Esophagus muscularis mucosa (tissue), 4 donors: Measurements from ENCODE around the gene SIGLEC5. TPM values are rescaled to one million over a fixed set of nuclear protein-coding genes. Genes with fewer than 3 reads are reported as not detected.
A peak's percentile ranks its signal among the peaks of the same experiment; 100 is the strongest.
"Not testable (repeated sequence)": the region's sequence is repeated elsewhere in the genome, so short reads cannot be mapped to it uniquely, and the experiment has no call there.

ENCODE experiments used
- DNase-seq: peaks from one replicate; pipeline ENCODE4 v3.0.0-alpha.2; 2017; ENCODE audit errors: extremely low spot score
- H3K27ac ChIP-seq, 4 donors: fragments of 200-600 bp; sonication (generic); replicated peaks in 1 of 4; 1 replicate in 3 of 4; 2 replicates in 1 of 4; pipeline ENCODE4 v1.5.1; 2016 to 2019; ENCODE audit warnings: mild to moderate bottlenecking in 1 of 4
- H3K27me3 ChIP-seq, 4 donors: fragments of 200-600 bp; sonication (generic); one replicate each; pipeline versions ENCODE4 v1.5.1 to v1.6.0; 2016 to 2019
- H3K36me3 ChIP-seq, 4 donors: fragments of 200-600 bp; sonication (generic); one replicate each; pipeline ENCODE4 v1.5.1; 2016 to 2019
- H3K4me1 ChIP-seq, 4 donors: fragments of 200-600 bp; sonication (generic); one replicate each; pipeline ENCODE4 v1.5.1; 2016 to 2019
- H3K4me3 ChIP-seq, 4 donors: fragments of 200-600 bp; sonication (generic); 1 replicate in 2 of 4; 2 replicates in 2 of 4; pipeline ENCODE4 v1.5.1; 2016 to 2019; ENCODE audit warnings: mild to moderate bottlenecking in 4 of 4, moderate library complexity in 1 of 4
- H3K9me3 ChIP-seq, 4 donors: fragments of 200-600 bp; sonication (generic); 1 replicate in 3 of 4; 2 replicates in 1 of 4; pipeline ENCODE4 v1.5.1; 2016 to 2019
- EP300 ChIP-seq: sonication (generic); formaldehyde crosslinking; IDR thresholded peaks from one replicate; pipeline ENCODE4 v1.6.1; 2017; ENCODE audit warnings: antibody characterized with exemption
- POLR2A ChIP-seq: fragments of 450-650 bp; IDR thresholded peaks from one replicate; pipeline ENCODE4 v1.6.1; 2017; ENCODE audit warnings: antibody characterized with exemption, moderate library complexity, mild to moderate bottlenecking, low read depth
- POLR2AphosphoS5 ChIP-seq, 2 donors: sonication (generic); formaldehyde crosslinking; IDR thresholded peaks; one replicate each; pipeline ENCODE4 v1.6.1; 2017; ENCODE audit warnings: antibody characterized with exemption in 2 of 2
- WGBS: methylation state at CpG from one replicate; pipeline ENCODE4 v1.1.5; 2018; 5-methylcytosine and 5-hydroxymethylcytosine counted together
- intact Hi-C: fragments of 100-400 bp; cut with DNase I; formaldehyde crosslinking; loops from one replicate; pipeline ENCODE4 v1.15.1; 2023
- total RNA-seq, 4 donors: library from RNA; depleted of rRNA; stranded (reverse); fragments of >200 nt; gene quantifications; one replicate each; pipeline versions ENCODE4 v1.1.0 to v1.2.1, GENCODE V29; 2016
- TF ChIP-seq, protein P1 (sequence below), 3 experiments: fragments of 200-600 bp in 2 of 3; fragments of 450-650 bp in 1 of 3; sonication (generic) in 2 of 3; IDR thresholded peaks; one replicate each; pipeline ENCODE4 v1.5.1; 2017 to 2019; ENCODE audit warnings: antibody characterized with exemption in 3 of 3, mild to moderate bottlenecking in 2 of 3, moderate library complexity in 1 of 3

SIGLEC5 gene
- total RNA-seq, 4 donors from 2014 or later: 0.52 to 2.0 (median 1.00) TPM

DNA sequence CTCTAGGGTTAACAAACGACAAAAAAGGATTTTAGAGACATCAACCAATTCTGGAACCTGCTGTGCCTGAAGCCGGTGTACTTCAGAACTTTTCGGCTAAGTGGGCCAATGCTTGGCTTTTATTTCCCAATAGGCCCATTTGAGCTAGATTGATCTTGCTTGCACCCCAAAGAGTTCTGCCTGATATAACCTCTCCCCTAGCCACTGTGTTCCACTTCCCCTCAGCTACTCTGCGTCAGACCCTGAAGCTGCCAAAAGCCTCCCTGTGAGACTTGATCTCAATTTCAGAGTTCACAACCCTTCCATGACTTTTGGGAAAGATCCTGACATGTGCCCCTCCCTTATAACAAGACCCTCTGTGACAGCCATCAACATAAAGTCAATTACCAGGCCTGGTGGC, 22.1 kb upstream of the SIGLEC5 start:
- Histone ChIP-seq H3K27me3 (peaks cover 0 to 24% (median 0%) of the 10 kb centered on the region in 4 donors), H3K36me3 (no peaks in the 10 kb centered on the region), H3K9me3 (no peaks in the 10 kb centered on the region), H3K4me1 (peaks cover 0 to 7% (median 6%) of the 10 kb centered on the region in 4 donors), H3K27ac (no peak overlapping the region), H3K4me3 (no peak overlapping the region)
- no peak for DNase-seq
- 58% methylated on average over 4 of the region's 4 CpGs for WGBS
- intact Hi-C loops: loop anchor here (10.0 kb wide), 4 partner anchors 47 to 317 kb away; partner anchors contain the start of gene CEACAM18
- TF ChIP-seq, protein P1, sequence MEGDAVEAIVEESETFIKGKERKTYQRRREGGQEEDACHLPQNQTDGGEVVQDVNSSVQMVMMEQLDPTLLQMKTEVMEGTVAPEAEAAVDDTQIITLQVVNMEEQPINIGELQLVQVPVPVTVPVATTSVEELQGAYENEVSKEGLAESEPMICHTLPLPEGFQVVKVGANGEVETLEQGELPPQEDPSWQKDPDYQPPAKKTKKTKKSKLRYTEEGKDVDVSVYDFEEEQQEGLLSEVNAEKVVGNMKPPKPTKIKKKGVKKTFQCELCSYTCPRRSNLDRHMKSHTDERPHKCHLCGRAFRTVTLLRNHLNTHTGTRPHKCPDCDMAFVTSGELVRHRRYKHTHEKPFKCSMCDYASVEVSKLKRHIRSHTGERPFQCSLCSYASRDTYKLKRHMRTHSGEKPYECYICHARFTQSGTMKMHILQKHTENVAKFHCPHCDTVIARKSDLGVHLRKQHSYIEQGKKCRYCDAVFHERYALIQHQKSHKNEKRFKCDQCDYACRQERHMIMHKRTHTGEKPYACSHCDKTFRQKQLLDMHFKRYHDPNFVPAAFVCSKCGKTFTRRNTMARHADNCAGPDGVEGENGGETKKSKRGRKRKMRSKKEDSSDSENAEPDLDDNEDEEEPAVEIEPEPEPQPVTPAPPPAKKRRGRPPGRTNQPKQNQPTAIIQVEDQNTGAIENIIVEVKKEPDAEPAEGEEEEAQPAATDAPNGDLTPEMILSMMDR (IDR thresholded peaks at IDR 0.05): no peak
- no peak for TF ChIP-seq POLR2AphosphoS5 (IDR thresholded peaks at IDR 0.05)
- no peak for TF ChIP-seq POLR2A
- no peak for TF ChIP-seq EP300

DNA sequence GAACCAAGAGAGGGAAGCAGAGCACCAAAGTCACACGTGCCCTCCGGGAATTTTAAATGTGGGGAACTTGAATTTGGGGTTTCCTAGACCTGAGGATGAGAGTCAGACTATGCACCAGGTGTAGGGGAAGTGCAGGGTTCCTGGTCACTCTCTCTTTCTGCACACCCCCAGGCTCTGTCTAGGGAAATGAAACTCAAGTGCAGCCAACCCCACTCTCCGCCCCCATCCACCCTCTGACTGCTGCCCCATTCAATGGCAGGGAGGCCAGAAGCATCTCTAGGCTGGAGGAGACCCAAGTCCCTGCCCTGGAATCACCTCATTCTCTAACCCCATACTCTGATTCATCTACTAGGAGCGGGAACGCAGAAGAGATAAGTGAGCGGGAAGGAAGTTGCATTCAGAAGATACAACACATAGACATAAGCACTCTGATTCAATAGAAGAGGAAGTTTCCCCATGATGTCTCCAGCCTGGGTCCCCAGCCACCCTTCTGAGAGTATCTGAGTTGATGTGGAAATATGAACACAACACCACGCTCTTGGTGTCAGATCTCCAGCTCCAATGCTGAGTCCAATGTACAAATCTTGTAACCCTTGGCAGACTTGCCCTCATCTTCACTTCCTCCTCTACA, 21.1 kb upstream of the SIGLEC5 start:
- 67% methylated on average over 7 of the region's 7 CpGs for WGBS
- H3K4me3 ChIP-seq: no peak overlapping the region
- H3K9me3 ChIP-seq: no peaks in the 10 kb centered on the region
- peaks cover 0 to 30% (median 0%) of the 10 kb centered on the region in 4 donors for H3K27me3 ChIP-seq
- intact Hi-C loops: loop anchor here (10.0 kb wide), 4 partner anchors 47 to 317 kb away; partner anchors contain the start of gene CEACAM18
- TF ChIP-seq POLR2AphosphoS5 (IDR thresholded peaks at IDR 0.05): no peak
- no peak for TF ChIP-seq EP300
- no peak for TF ChIP-seq POLR2A
- TF ChIP-seq, protein P1 (IDR thresholded peaks at IDR 0.05): no peak
- H3K4me1 ChIP-seq: no peaks in the 10 kb centered on the region
- H3K36me3 ChIP-seq: no peaks in the 10 kb centered on the region
- DNase-seq: no peak
- no peak overlapping the region for H3K27ac ChIP-seq

DNA sequence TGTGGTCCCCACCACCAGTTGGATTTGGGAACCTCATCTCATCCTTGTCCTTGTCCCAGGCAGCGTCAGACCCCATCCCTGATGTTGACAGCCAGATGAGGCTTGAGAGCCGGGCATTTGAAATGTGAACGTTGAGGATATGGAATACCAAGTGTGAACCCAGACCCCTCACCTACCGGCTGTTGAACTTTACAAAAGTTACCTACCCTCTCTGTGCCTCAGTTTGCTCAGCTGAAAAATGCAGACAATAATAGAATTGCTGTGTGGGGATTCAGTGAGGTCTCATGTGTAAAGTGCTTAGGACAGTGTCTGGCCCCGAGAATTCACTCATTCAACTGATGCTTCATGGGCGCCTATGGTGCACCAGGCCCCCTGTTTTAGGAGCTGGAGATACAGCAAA, 17.1 kb upstream of the SIGLEC5 start:
- H3K4me3 ChIP-seq: no peak overlapping the region
- DNase-seq: no peak
- no peaks in the 10 kb centered on the region for H3K36me3 ChIP-seq
- H3K9me3 ChIP-seq: no peaks in the 10 kb centered on the region
- no peak for TF ChIP-seq POLR2A
- peaks cover 0 to 49% (median 0%) of the 10 kb centered on the region in 4 donors for H3K27me3 ChIP-seq
- H3K4me1 ChIP-seq: no peaks in the 10 kb centered on the region
- intact Hi-C loops: no loop called here
- no peak overlapping the region for H3K27ac ChIP-seq
- WGBS: 89% methylated on average over 6 of the region's 6 CpGs

DNA sequence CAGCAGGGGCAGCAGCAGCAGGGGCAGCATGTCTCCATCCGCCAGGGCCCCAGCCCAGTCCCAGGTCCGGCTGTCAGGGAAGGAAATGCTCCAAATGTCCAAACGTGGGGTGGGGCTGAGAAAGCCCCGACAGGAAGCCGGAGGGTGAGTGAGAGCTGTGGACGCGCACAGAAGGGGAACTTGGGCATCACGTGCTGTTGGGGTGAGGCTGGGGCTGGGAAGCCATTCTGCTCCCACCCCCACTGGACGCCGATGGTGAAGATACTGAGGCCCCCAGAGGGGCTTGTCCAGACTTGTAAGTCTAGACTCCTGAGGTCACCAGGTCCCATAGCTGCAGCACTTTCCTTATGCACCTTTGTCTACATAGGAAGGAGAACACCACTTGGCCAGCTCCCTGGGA, 16.5 kb upstream of the SIGLEC5 start, which contains the start of gene SIGLEC14:
SIGLEC14 (minus strand) TSS at position 96 of the 400 bp plus-strand sequence; CDS start at position 30, 66 bp downstream.
- peaks cover 0 to 49% (median 0%) of the 10 kb centered on the region in 4 donors for H3K27me3 ChIP-seq
- H3K36me3 ChIP-seq, H3K27ac ChIP-seq, intact Hi-C loops, H3K9me3 ChIP-seq, DNase-seq, H3K4me1 ChIP-seq: not testable (repeated sequence)
- H3K4me3 ChIP-seq: peak within 1 kb of the TSS in 2 of 4 donors; percentile 14 to 25
- 14% methylated on average over 4 of the region's 10 CpGs for WGBS

DNA sequence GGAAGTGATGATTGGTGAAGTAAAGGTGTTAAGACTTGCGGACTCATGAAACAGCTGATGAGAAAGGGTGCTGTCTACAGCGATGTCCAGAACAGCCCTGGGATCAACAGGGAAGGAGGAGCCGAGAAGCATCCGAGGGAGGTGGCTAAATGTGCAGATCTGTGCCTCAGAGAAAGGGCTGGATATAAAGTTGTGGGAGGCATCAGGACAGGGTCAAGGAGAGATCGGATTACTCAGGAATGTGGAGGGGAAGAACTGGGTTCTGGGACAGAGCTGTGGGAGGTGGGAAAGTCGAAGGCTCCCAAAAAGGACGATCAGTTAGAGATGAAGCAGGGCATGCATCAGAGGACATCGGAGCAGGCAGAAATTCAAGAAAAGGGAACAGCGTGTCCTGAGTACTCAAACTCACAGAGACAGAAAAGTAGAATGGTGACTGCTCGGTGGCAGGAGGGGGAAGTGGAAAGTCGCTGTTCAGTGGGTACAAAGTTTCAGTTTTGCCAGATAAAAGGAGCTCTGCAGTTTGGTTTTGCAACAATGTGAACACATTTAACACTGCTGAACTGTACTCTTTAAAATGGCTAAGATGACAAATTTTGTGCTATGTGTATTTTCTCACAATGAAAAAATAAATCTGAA, 14.6 kb upstream of the SIGLEC5 start:
- Histone ChIP-seq H3K4me3 (peak overlapping the region in 2 of 4 donors; percentile 14 to 25), H3K4me1 (no peaks in the 10 kb centered on the region), H3K9me3 (no peaks in the 10 kb centered on the region), H3K27me3 (peaks cover 0 to 40% (median 0%) of the 10 kb centered on the region in 4 donors), H3K36me3 (no peaks in the 10 kb centered on the region), H3K27ac (no peak overlapping the region)
- intact Hi-C loops: no loop called here
- WGBS: 42% methylated on average over 10 of the region's 11 CpGs
- DNase-seq: no peak
- TF ChIP-seq, protein P1 (IDR thresholded peaks at IDR 0.05): no peak
- no peak for TF ChIP-seq POLR2A
- no peak for TF ChIP-seq EP300
- no peak for TF ChIP-seq POLR2AphosphoS5 (IDR thresholded peaks at IDR 0.05)
